ENCODE measurements around the gene BOD1L1. TPM values are rescaled to one million over a fixed set of nuclear protein-coding genes. Genes with fewer than 3 reads are reported as not detected.

The BOD1L1 gene
- total RNA-seq, 1 donor = 38.0 TPM

DNA sequence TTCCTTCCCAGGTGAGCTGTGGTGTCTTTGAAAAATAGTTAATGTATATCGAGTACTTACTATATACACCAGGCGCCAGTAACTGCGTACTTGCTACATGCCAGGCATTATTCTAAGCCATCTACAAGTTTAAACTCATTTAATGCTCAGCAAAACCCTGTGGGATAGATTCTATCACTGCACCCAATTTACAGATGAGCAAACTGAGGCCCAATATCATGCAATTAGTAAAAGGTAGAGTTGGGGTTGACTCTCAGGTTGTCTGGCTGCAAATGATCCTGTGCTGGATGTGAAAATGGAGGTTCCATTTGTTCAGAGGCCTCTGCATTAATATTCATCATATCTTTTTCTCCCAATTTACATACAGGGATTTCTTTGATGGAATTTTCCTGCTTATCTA, 100.9 kb downstream of the BOD1L1 start:
- TF ChIP-seq, protein P1, sequence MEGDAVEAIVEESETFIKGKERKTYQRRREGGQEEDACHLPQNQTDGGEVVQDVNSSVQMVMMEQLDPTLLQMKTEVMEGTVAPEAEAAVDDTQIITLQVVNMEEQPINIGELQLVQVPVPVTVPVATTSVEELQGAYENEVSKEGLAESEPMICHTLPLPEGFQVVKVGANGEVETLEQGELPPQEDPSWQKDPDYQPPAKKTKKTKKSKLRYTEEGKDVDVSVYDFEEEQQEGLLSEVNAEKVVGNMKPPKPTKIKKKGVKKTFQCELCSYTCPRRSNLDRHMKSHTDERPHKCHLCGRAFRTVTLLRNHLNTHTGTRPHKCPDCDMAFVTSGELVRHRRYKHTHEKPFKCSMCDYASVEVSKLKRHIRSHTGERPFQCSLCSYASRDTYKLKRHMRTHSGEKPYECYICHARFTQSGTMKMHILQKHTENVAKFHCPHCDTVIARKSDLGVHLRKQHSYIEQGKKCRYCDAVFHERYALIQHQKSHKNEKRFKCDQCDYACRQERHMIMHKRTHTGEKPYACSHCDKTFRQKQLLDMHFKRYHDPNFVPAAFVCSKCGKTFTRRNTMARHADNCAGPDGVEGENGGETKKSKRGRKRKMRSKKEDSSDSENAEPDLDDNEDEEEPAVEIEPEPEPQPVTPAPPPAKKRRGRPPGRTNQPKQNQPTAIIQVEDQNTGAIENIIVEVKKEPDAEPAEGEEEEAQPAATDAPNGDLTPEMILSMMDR (IDR thresholded peaks at IDR 0.05; ENCODE audit: insufficient read depth, low read length) = no peak
- H3K4me3 ChIP-seq (ENCODE audit: low read depth, low read length) = no peak overlapping the region
- no peak for DNase-seq (ENCODE audit: low read depth)

DNA sequence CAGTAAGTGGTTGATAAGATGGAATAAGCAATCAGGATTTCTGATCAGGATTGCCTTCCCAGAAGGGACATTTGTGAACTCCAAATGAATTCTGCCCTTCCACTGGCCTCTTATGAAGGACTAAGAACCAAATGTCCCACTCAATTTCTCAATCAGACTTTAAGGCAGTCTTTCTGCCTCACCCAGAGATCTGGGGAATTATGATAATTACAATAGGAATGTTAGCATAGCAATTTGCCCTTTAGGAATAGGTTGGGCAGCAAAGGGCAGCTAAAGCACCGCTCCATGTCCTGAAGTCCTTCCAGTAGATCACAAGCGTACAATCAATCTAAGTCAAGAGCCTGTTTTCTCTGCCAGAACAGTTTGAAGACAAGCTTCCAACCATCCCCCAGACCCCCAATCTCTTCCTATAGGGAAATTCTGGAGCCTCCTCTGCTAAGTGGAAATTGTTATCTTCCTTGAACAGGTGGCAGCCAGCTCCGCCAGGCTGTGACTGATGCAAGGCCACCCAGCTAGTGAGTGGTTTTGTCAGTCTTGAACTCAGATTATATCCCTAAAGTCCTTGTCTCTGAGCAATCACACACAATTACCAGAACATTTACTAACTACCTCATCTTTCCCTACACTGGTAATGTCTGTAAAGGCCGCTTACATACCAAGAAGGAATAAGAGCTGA, 101.8 kb downstream of the BOD1L1 start:
- no peak overlapping the region for H3K4me3 ChIP-seq (ENCODE audit: low read depth, low read length)
- no peak for DNase-seq (ENCODE audit: low read depth)
- TF ChIP-seq, protein P1 (IDR thresholded peaks at IDR 0.05; ENCODE audit: insufficient read depth, low read length) = no peak

DNA sequence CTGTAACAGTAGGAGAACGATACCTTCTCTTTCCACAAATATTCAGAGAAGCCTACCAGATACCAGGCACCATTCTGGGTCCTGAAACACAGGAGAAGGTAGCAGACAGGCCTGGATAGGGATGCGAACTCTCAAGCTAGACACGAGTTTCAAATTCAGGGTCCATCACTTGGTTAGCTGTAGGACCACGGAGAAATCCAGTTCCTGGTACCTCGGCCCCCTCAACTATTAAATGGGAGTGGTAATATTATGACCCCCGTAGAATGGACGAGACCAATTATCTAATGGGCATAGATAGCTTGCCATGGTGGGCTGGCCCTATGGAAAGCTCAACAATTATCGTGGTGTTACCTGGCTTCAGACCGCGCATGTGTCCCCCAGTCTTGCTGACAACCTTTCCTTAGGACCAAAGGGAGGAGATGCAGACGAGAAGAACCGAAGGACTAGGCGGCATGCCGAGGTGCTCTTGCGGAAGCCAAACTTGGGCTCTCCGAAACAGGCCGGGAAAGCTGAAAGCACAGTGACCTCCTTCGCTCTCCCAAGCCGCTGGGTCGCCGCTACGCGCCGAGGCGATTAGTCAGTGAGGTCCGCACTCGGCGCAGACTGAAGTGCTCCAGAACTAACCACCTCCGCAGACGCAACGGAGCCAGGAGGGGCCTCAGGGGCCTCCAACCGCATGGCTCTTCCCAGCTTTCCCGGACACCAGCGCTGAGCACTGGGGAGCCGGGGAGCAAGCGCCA, 102.9 kb downstream of the BOD1L1 start:
- TF ChIP-seq, protein P1 (IDR thresholded peaks at IDR 0.05; ENCODE audit: insufficient read depth, low read length) = no peak
- peak; percentile 34 for DNase-seq (ENCODE audit: low read depth)
- peak overlapping the region; percentile 10 for H3K4me3 ChIP-seq (ENCODE audit: low read depth, low read length)

DNA sequence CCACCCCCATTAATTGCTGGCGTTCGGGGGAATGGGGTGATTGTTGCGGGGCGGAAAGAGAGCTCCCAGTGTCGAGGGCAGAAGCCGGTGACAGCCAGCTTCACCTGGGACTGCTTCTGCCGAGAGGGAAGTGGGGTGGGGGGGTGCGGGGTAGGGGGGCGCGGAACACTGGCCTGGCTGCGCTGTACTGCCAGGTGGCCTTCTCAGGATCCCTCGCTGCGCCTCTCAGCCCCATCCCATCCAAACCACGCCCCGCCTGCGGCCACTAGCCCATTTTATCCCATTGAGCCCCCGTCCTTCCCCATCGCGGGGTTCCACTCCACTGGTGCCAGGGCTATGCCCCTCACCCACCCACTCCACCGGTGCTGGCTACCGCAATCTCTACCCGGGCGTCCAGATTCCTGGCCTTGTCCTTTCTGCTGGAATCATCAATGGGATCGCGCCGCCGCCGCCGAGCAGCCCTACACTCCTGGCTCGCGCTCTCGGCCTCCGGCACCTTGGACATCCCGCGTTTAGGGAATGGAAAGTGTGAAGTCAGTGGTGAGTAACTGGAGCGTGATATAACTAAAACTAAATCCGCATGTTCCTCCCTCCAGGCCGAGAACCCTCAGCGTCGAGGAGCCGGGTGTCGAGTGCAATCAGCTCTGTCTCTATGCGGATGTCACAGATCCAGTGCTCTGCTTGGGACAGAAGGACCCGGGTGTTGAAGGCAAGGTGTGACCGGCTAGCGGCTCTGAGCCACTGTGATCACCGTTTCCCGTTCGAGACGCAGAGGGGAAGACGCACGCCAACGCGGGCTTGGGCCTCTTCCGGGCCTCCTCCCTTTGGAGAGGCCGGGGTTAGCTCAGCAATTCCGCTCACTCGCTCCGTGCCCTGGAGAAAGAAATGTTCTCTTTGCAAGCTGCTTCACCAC, 103.7 kb downstream of the BOD1L1 start:
- no peak overlapping the region for H3K4me3 ChIP-seq (ENCODE audit: low read depth, low read length)
- TF ChIP-seq, protein P1 (IDR thresholded peaks at IDR 0.05; ENCODE audit: insufficient read depth, low read length) = no peak
- no peak for DNase-seq (ENCODE audit: low read depth)

DNA sequence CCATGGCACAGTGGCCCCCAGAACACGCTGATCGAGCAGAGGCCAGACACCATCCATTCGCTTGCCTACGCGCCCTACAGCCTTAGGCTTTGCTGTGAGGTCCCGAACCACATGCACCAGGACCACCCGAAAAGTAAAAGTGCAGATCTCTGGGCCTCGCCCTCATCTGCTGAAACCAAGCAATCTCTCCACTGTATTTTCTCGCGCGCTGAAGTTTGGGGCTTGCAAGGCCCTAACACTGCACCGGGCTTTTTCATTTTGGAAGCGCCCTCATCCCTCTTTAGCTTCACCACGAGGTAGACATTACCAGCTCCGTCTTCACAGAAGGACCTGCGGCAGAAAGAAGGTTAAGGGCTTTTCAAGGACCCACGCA, 104.4 kb downstream of the BOD1L1 start:
- DNase-seq (ENCODE audit: low read depth) = no peak
- TF ChIP-seq, protein P1 (IDR thresholded peaks at IDR 0.05; ENCODE audit: insufficient read depth, low read length) = no peak

DNA sequence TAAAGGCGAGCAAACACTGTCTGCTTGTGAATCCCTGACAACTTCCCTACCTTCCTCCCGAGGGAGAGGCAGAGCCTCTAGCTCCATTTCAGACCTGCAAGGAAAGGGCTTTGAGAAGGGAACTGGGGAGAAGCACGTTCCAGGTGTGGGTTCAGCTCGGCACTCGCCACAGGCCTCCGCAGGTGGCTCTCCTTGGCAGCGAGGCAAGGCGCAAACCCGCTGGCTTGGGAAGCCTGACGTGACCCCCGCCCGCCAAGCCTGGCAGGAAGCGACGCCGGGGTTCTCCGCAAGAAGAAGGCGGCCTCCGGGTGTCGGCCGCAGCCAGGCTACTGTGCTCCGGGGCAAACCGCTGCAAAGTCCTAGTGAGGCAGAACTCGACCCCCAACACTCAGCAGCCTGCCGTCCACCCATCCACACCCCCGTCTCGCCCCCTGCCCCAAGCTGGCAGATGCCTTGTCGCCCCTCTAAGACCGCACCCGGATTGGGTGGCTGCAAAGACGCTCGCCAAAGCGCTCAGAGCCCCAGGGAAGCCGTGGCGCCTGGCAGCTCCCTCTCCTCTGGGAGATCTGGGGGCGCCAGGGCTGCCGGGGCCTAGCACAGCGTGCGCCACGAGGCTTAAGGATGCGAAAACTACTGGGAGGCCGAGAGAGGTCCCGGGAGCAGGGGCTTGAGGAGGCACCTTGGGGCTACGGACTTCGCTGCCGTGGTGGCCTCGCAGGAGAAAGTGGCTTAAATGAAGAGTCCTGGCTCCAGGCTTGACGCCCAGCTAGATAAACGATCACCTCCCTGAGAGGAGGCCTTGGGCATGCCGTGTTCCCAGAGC, 105.0 kb downstream of the BOD1L1 start:
- TF ChIP-seq, protein P1 (IDR thresholded peaks at IDR 0.05; ENCODE audit: insufficient read depth, low read length) = no peak
- no peak overlapping the region for H3K4me3 ChIP-seq (ENCODE audit: low read depth, low read length)
- no peak for DNase-seq (ENCODE audit: low read depth)

More for the DNA sequence above, 104.4 kb downstream of the BOD1L1 start:
- no peak overlapping the region for H3K4me3 ChIP-seq (ENCODE audit: low read depth, low read length)
